HG03159 (cell line): Measurements from ENCODE around the gene RASSF7.

Source experiments
- ATAC-seq: cut with Tn5 transposase; IDR thresholded peaks from one replicate; pipeline ENCODE4 v1.9.1; 2021; ENCODE audit warnings: mild to moderate bottlenecking, moderate library complexity; ENCODE audit not compliant: unreplicated experiment

The RASSF7 gene

GRCh38 chr11:532527-532985 is 28.2 kb upstream of the RASSF7 start:
- ATAC-seq: no peak

DNA sequence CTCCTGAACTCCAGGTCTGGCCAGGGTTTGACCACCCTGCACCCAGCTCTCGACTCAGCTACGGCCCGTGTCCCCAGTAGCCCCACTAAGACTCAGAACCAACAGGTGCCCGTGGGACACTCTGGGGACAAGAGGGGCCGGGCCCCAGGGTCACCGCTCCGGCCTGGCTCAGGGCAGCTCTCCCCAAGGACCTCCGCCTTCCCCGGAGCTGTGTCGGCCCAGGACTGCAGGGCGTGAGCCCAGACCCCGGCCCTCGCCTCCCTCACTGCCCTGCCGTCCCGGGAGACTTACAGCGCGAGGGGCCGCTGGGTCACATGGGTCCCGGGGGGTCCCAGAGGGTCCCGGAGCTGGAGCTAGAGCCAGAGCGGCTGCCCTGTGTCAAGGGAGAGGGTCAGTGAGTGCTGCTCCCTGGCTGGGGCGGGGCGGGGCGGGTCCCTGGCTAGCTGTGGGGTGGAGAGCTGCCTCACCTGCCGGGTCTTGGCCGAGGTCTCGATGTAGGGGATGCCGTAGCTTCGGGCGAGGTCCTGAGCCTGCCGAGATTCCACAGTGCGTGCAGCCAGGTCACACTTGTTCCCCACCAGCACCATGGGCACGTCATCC is 27.7 kb upstream of the RASSF7 start:
- no peak for ATAC-seq

GRCh38 chr11:533586-534395 is 27.0 kb upstream of the RASSF7 start:
- no peak for ATAC-seq

DNA sequence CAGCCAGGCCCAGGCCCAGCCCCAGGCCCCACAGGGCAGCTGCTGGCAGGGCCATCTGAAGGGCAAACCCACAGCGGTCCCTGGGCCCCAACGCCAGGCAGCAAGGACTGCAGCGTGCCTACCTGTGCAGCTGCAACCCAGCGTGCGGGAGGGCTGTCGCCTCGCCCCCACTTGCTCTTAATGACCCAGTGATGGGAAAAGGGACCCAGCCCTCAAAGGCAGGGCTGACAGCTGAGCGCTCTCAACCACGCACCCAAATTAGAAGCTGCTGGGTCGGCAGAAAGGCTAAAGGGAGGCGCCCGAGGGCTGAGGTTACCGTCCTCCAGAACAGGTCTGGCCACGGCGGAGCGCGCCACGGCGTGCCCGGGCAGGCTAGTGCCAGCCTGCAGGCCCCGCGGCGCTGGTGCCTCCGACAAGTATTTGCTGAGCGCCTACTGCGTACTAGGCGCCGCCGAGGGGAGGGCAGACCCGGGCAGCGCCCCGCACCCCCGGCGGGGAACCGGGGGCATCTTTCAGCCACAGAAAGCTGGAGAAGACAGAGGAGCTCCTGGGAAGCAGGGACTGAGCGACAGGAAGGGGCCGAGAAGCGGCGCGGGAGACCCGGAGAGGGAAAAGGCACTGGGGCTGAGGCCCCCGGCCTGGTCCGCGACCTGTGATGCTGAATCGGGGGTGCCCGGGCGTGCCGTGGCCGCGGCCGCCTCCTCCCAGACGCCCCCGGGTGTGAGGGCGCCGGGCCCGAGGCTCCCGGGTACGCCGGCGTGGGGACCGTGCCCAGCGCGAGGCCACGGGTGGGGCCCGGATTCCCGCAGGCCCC is 26.2 kb upstream of the RASSF7 start:
- ATAC-seq: no peak

DNA sequence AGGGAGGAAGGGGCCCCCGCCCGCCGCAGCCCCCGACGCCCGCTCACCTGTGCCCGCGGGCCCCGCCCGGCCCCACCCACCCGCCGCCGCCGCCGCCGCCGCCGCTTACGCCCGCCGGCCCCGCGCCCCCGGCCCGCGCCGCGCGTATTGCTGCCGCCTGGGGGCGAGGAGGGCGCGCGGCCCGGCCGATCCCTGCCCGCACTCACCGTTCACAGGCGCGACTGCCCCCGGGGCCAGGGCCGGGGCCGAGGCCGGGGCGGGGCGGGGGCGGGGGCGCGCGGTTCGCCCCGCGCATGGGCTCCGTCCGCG is 25.6 kb upstream of the RASSF7 start:
- ATAC-seq: peak; percentile 8

DNA sequence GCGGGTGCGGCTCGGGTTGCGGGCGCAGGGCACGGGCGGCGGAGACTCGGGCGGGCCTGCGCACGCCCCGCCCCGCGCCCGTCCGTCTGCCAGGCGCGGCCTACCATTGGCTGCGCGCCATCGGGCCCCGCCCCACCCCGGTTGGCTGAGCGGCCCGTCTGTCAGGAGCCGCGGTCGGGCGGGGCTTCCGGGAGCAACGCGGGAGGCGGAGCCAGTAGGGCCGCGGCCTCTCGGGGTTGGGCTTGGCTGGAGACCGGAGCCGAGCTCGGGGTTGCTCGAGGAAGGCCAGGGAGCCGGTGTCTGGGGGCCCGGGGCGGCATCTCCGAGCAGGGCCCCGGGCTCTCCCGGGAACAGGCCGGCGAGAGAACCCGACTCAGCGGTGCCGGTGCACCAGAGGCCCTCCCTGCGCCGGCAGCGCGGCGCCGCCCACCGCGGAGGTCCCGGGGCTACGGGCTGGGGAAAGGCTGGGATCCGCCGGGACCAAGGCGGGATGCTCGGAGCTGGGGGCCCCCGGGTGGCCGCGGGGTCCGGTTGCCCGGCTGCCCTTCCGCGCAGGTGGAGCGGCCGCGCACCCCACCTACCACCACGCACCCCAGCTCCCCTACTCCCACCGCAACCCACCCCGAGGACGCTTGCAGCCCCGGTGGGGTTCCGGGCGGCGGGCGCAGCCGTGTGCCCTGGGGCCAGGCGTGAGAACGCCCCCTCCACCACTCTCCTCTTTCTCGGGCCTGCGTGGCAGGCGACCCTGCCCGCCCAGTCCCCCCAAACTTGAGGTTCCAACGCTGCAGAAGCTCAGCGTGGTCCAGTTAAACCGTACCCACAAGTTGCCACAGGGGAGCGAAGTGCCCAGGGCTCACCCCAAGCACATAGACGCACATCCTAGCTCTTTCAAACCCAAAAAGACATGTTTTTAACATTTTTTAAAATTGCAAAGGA is 25.0 kb upstream of the RASSF7 start, which contains the start of gene HRAS:
HRAS (minus strand) TSS at position 58 of the 936 bp plus-strand sequence.
- ATAC-seq: peak; percentile 61

GRCh38 chr11:536841-537621 is 23.7 kb upstream of the RASSF7 start, which contains the start of gene LRRC56:
TSS of gene LRRC56 (plus strand) at chr11:537527. CDS start at chr11:540685, 3,158 bp downstream.
- peak; percentile 61 for ATAC-seq

DNA sequence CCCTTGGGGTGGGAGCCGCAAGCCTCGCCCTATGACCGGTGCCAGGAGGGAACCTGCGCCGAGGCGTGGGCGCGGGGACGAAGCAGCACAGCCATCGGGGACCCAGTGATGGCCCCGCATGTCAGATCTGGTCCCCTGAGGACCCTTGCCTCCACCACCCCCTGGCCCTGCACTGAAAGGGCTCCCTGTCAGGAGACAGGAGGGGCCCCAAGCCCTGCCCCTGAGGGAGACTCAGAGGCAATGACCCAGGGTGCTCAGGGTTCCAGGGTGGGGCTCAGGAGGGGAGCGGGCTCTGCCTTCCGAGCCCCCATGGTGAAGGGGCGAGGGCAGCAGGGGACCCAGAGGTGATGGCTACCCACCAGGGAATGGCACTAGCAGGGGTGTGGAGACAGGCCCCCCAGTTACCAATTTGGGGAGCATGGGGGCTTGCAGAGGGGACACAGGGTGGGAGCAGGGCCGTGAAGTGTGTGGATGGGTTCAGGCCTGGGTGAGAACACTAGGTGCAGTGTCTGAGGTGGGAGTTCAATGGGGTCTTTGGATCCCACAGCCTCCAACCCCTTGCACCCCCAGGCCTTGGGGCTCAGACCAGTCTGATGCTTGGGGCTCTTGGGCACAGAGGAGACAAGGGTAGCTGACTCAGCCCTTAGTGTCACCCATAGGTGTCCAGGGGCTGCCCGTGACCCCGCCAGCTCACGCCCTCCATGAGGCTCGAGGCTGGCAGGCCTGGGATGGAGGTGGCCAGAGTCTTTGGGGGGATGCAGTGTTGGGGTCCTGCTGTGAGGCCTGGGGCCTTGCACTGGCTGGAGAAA is 22.9 kb upstream of the RASSF7 start:
- ATAC-seq: no peak

DNA sequence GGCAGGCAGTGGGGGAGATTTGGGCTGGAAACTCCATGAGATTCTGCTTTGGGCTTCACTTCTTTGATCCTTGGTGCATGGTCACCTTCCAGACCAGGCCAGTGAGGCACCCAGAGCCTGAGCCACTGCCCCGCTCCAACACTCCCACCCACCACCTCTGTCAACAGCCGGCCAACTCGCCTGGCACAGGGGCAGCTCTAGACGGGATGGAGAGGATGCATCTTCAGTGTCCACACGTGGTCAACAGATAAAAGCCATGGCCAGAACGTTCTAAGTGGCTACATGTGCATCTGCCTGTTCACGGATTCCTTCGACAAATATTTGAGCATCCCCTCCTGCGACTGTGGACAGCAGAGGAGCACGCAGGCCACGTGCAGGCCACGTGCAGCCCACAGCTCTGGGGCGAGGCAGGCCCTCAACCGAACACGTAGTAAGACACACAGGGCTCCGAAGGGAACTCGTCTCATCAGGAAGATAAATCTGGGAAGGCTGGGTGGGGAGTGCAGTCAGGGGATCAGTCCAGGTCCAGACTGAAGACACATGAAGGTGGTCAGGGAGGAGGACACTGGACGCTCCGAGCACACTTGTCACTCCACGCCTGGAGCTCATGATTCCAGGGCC is 22.2 kb upstream of the RASSF7 start:
- no peak for ATAC-seq

- no peak for ATAC-seq
These were observed 20.7 kb upstream of the RASSF7 start for GRCh38 chr11:539971-540481.

GRCh38 chr11:540583-541432 is 20.0 kb upstream of the RASSF7 start:
- ATAC-seq: no peak

DNA sequence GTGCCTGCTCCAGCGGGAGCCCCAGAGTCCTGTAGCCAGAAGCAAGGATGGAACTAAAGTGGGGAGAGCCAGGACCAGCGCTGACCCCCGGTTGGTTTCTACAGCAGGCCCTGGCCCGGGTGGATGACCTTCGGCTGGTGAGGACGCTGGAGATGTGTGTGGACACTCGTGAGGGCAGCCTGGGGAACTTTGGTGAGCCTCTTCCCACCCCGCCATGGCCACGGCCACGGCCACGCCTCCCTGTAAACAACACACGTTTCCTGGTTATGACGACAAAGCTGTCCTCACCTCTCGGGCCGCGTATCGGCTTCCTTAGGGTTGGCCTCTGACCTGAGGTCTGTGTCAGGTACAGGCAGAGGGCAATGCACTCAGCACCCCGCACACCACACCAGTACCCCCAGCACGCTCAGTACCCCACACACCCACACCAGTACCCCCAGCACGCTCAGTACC is 19.3 kb upstream of the RASSF7 start:
- ATAC-seq: no peak

DNA sequence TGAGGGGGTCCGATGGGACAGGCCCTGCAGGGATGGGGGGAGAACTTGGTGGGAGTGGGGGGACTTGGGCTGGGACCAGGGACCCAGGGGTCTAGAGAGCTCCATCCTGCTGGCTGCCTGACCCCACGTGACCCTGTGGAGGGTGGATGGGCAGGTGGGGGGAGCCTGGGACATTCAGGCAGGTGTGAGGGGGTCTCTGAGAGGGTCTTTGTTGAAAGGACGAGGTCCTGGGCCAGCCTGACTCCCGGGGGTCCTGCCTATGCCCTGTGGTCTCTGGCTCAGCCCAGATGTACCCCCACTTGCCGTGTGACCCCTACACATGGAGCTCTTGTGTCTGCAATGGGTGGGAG is 16.0 kb upstream of the RASSF7 start:
- ATAC-seq: no peak

DNA sequence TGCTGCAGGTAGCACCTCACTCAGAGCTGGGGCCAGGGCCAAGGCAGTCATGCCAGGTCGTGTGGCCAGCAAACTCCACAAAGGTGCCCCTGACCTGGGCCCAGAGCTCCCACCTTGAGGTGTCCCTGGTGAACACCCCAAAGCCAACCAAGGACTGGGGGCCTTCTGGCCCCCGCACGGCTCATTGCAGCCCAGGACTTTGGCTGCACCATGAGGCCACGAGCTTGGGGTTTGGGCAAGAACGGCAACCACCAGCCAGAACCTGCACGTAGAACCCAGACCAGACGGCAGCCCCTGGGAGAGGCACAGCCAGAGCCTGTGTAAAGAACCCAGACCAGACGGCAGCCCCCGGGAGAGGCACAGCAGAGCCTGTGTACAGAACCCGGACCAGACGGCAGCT is 15.6 kb upstream of the RASSF7 start:
- ATAC-seq: no peak

GRCh38 chr11:548700-549603 is 11.8 kb upstream of the RASSF7 start:
- ATAC-seq: no peak

GRCh38 chr11:550021-550745 is 10.6 kb upstream of the RASSF7 start:
- no peak for ATAC-seq
